GM18868 (cell line): Measurements from ENCODE around the gene CMIP.

Experiments used
- ATAC-seq: cut with Tn5 transposase; IDR thresholded peaks from one replicate; pipeline ENCODE4 v1.9.1; 2021; ENCODE audit warnings: mild to moderate bottlenecking, moderate library complexity; ENCODE audit not compliant: unreplicated experiment

Gene CMIP

DNA sequence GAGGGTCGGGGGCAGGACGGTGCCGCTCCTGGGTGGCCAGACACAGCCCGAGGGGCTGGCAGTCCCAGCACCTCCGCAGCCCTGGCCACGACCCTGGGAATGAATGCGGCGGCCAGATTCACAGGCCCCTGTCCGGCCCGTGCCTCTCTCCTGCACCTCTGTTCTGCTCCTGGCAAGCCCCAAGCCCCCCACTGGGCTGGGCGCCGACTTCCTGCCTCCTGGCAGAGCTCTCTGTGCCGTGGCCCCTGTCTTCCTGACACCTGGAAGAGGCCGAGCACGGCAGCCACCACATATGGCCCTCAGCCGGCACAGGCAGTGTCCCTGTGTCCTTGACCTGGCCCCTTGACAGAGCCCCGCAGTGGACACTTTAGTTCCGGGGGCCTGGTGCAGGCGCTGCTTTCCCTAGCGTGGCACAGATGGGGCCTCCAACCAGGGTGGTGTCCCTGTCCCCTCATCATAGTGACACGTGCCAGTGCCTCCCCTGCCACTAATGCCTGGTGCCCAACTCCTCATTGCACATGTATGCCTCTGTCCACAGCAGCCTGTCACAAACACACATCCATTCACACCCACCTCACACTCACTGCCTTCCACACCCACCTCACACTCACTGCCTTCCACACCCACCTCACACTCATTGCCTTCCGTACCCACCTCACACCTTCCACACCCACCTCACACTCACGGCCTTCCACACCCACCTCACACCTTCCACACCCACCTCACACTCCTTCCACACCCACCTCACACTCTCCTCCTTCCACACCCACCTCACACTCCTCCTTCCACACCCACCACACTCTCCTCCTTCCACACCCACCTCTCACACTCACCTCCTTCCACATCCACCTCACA, 223.9 kb downstream of the CMIP start:
- no peak for ATAC-seq

DNA sequence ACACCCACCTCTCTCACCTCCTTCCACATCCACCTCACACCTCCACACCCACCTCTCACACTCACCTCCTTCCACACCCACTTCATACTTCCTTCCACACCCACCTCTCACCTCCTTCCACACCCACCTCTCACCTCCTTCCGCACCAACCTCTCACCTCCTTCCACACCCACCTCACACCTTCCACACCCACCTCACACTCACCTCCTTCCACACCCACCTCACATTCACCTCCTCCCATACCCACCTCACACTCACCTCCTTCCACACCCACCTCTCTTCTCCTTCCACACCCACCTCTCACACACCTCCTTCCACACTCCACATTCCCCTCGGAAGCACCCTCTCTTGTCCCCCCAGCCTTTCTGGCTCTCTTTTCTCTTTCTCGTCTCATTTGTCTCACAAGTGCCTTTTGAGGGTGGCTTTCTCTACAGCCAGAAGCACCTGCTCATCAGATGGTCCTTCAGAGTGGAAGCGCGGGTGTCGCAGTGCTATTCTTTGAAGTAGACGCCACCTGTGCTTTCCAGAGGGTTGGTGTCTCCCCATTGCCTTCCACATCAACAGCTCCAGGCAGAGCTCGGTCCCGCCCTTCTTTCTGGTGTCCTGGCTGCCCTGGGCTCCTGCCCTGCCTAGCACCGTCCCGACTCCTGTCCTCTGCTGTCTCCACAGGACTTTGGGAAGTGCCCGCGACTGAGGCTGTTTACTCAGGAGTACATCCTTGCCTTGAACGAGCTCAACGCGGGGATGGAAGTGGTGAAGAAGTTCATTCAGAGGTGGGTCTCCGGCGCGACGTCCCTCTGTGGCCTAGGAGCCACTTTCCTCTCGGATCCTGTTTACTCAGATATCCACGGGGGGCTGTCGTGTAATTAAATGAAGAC, 225.1 kb downstream of the CMIP start:
- ATAC-seq: no peak

DNA sequence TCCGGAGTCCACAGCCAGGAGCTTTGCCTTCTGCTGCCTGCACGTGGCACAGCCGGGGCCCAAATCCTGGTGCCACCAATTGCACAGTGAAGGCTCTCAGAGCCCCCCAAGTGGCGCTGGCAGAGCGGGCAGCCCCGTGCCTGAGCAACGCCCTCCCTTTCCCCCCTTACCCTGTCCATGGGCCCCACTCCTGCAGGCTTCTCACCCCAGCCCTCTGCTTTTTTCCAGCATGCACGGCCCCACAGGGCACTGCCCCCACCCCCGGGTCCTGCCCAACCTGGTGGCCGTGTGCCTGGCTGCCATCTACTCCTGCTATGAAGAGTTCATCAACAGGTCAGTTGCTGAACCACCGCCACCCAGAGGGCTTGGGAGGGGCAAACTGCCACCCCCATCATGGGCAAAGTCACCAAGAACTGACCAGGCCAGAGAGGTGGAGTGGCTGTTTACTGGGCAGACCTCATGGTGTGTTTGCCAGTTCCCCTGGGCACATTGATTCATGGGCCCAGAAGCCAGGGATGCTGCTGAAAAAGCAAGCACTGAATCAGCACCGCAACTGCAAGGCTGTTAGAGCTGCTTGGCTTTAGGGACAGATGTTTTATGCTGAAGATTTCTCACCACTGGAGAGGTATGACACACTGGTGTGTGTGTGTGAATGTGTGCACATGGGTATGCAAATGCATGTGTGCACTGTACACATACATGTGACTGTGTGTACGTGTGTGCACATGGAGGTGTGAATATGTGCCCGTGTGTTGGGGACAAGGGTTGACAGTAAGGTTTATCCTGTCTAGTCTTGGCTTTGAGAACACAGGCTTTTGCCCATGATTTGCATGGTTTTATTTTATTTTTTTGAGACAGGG, 227.4 kb downstream of the CMIP start:
- ATAC-seq: no peak

DNA sequence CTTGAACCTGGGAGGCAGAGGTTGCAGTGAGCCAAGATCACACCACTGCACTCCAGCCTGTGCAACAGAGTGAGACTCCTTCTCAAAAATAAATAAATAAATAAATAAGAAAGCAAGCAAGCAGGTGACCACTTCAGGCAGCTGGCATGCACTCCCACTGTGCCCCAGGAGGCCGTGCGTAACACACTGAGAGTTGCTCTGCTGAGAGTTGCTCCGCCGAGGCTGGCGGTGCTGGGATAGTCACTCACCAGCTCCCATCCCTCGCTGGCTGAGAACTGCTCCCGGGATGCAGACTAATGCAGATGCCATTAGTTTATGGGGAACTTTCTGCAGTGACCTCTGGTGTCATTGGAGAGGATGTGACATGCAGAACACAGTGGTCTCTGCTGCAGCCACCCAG, 228.8 kb downstream of the CMIP start:
- no peak for ATAC-seq

DNA sequence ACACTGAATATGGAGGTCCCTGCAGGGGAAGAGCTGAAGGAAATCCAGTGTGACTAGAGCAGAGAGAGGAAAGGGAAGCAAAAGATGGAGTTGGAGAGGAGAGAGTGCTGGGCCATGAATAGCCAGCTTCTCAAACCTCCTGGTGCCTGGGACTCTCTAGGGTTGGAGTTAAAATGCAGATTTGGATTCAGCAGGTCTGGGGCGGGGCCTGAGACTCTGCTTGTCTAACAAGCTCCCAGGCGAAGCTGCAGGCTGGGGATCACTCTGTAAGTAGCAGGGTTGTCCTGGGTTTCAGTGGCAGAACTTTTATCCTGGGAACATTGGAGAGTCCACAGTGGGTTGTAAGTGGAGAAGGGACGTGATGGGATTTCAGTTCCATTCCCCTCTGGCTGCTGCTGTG, 231.1 kb downstream of the CMIP start:
- ATAC-seq: no peak

DNA sequence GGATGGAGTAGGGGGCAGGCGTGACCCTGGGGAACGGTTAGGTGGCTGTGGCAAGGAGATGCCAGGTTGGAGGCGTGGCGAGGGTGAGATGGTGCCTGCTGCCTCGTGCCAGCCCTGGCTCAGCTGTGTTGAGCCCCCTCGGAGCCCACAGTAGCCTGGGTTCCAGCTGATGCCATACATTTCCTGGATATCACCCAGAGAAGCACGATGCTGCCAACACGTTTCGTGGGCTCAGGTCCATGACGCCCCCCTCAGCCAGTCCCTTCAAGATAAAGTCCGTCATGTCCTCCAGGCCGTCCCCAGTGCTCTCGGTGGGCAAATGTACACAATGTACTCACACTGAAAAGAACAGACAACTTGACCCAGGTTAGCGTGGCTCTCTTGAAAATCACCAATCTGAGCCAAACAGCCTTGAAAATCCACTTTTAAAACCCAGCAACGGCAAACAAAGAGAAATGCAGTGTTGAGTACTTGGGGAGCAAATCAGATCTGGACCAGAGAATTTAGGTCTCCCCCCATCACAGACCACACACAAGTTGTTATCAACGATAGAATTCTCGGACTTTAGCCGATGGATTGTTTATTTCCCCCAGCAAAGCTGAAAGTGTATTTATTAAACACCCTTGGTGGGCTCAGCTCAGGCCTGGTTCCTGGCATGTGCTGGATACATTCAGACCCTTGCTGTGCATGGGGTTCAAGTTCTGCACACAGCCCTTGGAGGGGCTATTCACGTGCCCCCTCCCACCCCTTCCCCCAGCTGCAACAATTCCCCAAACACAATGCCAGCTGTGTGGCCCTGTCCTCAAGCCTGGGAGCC, 231.7 kb downstream of the CMIP start:
- ATAC-seq: no peak

DNA sequence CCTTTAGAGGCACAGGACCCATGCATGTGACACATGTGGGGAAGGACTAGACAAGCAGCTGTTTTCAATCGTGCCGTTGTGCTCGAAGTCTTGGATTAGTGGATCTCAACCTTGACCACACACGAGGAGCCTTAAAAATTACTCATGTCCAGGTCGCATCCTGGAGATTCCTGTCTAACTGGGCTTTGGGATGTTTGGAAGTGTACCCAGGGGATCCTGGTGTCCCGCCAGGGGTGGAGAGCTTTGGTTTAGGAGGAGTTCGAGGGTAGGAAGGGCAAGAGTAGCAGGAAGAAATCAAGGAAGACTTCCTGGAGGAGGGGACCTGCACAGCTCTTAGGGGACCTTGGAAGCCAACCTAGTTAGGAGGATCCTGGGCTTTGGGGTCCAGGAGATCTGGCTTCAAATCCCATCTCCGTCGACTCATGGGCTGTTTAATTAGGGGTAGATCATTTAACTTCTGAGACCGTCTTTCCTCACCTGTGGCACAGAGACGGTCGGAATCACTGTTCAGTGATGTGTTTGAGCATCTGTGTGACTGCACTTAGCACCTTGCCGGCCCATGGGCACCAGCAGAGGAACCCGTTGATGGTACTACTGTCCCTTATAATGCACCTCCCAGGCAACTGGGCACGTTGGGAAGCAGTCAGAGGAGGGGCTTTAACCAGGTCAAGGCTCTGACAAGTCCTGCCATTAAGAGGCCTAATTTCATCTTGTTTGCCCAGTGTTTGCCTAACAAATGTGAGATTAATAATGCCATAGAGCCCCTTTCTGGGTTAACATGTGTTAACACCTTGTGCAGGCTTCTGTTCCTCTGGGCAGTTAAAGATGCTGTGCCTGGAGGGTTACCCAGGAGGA, 232.5 kb downstream of the CMIP start:
- no peak for ATAC-seq

DNA sequence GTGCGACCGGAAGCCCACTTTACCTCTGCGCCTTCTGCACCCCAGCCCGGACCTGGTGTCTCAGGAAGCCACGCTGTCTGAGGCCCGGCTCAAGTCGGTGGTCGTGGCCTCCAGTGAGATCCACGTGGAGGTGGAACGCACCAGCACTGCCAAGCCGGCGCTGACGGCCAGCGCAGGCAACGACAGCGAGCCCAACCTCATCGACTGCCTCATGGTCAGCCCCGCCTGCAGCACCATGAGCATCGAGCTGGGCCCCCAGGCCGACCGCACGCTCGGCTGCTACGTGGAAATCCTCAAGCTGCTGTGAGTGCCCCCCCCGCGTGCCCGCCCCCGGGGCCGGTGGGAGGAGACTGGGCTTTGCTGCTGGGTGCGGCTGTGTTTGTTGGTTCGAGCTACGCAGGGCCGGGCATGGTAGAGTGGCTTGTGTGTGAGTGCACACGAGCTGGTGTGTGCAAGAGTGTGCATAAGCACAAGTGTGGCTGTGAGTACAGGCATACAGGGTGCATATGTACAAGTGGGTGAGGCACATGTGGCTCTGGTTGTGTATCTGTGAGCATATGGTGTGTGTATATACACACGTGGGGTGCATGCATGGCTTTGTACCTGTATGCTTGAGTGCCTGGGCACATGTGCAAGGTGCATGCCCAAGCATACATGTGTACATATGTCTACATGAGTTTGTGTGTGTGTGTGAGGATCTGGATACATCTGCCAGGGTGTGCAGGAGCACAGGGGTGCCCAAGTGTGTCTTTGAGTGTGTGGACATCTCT, 233.9 kb downstream of the CMIP start:
- no peak for ATAC-seq

DNA sequence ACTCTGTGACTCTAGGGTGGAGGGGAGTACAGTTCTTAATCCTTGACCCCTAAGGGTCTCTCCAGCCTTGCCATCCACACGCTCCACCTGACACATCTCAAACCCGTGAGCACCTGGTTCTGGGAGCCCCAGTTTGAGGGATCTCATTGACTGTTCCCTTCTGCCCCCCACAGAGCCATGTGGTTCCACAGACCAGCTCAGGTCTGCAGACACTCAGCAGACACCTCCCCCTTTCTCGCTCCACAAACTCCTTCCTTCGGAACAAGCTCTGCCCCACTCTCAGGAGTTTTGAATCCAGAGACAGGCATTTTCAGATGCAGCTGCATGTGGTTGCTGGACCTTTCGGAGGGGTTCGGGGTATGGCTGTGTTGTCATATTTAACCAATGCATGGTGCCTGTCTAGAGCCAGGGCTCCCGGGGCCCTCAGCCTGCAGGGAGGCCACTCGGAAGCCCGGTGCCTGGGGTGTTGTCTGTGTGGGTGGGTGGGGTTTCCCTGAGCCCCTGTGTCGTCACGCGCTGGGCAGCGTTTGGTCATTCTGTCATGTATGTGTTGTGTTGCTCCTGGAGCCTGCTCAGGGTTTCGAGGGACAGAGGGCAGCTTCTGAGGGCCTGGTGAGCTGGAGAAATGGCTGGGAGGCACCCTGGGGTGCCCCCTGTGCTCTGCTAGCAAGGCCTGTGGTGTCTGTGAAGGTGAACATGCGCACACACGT, 235.3 kb downstream of the CMIP start:
- no peak for ATAC-seq

DNA sequence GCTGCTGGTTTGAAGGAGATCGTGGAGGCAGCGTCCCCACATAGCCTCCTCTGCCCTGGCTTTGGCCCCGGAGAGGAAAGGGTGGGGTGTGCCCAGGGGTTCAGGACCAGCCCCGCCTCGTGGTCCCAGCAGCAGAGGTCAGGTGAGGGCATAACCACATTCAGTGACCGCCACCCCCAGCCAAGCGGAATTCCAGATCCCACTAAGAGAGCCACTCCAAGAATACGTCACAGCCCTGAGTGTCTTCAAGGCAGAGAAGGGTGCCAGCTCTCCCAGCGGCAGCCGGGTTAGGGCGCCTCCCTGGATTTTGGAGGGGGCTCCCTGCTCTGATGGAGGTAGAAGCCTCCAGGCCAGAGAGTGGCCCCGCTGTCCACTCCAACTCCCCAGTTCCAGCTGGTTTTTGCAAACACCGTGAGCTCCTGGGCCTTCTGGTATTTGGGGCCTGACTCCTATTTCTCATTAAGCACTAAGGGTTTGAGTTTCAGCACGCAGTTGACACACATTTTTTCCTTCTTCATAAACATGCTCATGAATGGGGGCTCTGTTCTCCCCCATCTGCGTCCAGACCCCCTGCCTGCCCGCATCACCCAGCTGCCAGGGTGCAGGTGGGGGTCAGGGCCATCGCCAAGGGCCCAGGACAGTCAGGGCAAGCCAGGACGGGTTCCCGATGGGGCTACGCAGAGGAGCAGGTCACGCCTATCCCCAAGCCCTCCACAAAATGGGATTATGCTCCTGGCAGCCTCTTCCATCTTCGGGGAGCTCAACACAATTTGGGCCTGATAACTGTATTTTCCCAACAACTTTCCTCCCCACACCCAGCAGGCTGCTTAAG, 236.1 kb downstream of the CMIP start:
- ATAC-seq: no peak

DNA sequence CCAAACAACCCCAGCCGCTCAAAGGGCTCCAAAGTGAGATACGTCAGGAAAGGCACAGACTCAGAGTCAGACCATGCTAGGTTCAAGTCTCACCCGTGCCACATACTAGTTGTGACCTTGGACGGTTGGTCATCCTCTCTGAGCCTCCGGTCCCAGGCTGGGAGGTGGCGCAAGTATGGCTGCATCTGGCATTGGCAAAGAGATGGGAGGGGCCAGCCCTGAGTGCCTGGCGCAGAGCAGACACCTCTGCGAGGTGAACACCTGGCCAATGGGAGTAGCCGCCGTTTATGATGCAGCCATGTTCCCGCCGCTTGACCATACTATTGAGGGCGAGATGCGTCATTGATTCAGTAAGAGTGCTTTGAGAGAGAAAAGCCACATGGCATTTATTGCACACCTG, 236.7 kb downstream of the CMIP start:
- no peak for ATAC-seq

DNA sequence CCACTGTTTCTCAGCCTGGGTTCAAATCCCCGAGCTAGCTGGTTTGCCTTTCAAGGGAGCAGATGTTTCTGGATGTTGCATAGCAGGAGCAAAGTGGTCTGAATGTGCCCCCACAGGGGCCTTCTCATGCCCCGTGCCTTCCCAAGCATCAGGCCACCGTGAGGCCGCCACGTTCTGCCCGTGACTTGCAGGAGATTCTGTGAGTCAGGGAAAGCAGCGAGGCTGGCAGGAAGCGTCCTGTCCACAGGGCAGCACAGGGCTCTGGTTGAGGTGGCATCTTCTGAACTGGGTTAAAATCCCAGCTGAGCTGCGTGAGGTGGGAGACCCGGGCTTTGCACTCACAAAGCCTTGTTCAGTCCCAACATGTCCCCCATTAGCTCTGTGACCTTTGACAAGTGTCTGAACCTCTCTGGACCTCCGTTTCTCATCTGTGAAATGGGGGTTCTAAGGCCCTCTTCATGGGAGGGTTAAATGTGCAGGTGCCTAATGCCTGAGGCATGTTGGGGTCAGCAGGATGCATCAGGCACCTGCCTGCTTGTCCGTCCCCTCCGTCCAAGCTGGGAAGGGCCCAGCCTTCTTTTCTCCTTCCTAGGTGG, 239.7 kb downstream of the CMIP start:
- no peak for ATAC-seq

DNA sequence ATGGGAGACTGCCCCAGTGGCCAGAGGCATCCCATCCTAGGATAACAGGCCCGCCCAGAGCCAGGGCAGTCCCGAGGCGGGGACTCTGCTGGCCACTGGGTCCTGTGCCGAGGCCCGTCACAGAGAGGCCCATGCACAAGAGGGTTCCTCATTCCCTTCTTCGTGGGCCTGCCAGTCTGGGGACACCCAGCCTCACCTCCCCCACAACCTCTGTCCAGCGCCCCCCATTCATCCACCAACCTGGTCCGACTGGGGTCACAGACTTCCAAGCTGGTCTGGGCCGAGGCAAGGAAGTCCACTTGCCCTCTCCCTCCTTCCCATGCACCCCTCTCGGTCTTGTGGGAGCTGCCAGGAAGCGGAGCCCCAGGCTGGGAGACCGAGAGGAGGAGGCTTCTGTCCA, 240.3 kb downstream of the CMIP start:
- ATAC-seq: no peak

DNA sequence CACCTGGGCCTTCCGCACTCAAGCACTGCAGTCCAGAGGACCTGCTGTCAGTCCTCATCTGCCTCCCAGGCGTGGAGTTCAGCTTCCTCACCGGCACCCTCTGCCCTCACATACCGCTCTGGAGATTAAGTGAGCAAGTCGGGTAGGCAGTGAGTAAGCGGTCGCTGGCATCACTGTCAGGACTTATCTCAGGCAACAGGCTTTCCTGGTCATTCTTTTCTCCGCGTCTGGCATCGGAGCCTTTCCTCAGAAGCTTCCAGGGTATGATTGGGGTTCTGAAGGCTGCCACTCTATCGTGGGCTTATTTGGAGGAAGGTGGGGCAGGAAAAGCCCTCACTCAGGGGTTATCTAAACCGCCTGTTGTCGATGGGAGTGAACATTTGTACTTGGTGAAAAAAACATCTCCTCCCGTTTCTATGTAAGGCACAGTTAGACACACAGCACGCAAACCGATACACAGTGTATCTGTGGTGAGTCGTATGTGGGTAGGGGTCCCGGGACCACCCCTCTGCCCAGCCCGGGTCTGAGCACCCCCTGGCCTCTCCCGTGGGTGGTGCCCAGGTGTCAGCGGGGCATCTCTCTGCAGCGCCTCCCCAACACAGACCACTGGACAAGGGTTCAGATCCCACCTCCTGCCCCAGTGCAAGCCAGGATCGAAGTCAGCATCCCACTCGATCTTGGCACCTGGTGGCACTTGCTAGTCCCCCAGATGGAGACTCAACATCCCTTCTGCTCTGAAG, 242.0 kb downstream of the CMIP start:
- no peak for ATAC-seq

DNA sequence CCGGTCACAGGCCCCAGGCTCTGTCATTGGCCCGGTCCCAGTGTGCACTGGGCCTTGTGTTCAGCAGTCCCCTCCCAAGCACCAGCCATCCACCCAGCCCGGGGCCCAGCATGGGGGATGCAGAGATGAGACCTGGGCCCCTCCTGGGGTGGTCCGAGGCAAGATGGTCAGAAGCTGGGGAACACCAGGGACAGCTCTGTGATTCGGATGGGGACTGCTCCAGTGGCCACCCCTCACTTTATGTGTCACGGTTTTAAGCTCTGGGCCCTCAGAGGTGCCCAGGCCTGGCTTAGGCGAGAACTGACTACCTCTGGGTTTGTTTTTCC, 242.5 kb downstream of the CMIP start:
- ATAC-seq: no peak

DNA sequence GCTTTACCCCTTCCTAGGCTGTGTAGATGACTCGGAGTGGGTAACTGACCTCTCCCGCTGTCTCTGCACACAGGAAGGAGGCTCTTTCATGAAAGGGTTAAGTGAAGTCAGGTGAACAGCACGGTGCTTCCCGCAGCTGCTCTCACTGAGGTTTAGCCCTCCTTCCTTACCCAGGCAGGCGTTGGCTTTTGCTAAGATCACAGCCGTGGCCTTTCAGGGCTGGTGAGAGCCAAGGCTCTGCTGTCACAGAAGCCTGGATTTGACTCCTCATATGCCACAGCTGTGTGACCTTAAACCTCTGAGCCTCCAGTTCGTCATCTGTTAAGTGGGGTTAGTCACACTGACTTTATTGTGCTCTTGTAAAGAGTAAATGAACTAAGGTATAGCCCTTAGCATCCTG, 243.6 kb downstream of the CMIP start:
- ATAC-seq: no peak
